HCT116 (cell line): ENCODE measurements around the gene SH2D3C. TPM values are rescaled to one million over a fixed set of nuclear protein-coding genes. Genes with fewer than 3 reads are reported as not detected.

Source experiments
- ATAC-seq: fragments of 200-7000 bp; cut with Tn5 transposase; 2 replicates; pipeline ENCODE4 v1.9.1; 2020; ENCODE audit warnings: mild to moderate bottlenecking, moderate library complexity
- BruUV-seq: library from RNA; stranded (reverse); fragments of 400-500 nt; replicated peaks from 2 replicates; lab custom pipeline; 2021; lab: Mats Ljungman, UMichigan
- CTCF ChIA-PET: fragments of 300-600 bp; sonication (Branson Sonifier 250); formaldehyde crosslinking; loops from one replicate; lab custom pipeline; 2021; ENCODE audit warnings: antibody characterized with exemption; lab: Charles Lee
- POLR2A ChIA-PET: fragments of 300-600, 350-600 bp; sonication (Branson Sonifier 250); formaldehyde crosslinking; loops from one replicate; lab custom pipeline; 2021; ENCODE audit warnings: antibody characterized with exemption; lab: Charles Lee
- RAD21 ChIA-PET, 2 experiments: fragments of 300-600 bp; sonication (Branson Sonifier 250); formaldehyde crosslinking; loops; one replicate each; lab custom pipeline; 2023; ENCODE audit warnings: low total read pairs in 2 of 2; ENCODE audit not compliant: uncharacterized antibody in 2 of 2, unreplicated experiment in 2 of 2, low non-redundant PET in 1 of 2; lab: Charles Lee
- DNase-seq: peaks from one replicate; pipeline ENCODE4 v3.0.0-alpha.2; 2010; ENCODE audit warnings: low read depth, low spot score
- H2AFZ ChIP-seq: fragments of 200-600 bp; shearing (Covaris generic), sonication (generic); 2 replicates; pipeline ENCODE4 v1.6.1; 2017; ENCODE audit warnings: low read depth, mixed run types, mixed read lengths, antibody characterized with exemption, low read length; ENCODE audit not compliant: poor library complexity, severe bottlenecking
- H3K27ac ChIP-seq: 2 replicates; pipeline ENCODE4 v1.5.1; 2012; ENCODE audit warnings: low read depth, low read length
- H3K27me3 ChIP-seq: fragments of 200-600 bp; sonication (generic); 2 replicates; pipeline ENCODE4 v1.6.1; 2016; ENCODE audit warnings: mixed run types, low read length, mixed read lengths; ENCODE audit not compliant: insufficient read depth
- H3K36me3 ChIP-seq, 2 experiments: fragments of 200-500 bp in 1 of 2; fragments of 200-600 bp in 1 of 2; sonication (Bioruptor generic) in 1 of 2; sonication (generic) in 1 of 2; 2 replicates each; pipeline versions ENCODE4 v1.5.1 to v1.6.1; 2014 to 2016; ENCODE audit warnings: low read length in 2 of 2, inconsistent platforms in 1 of 2, mixed read lengths in 1 of 2, mixed run types in 1 of 2; ENCODE audit not compliant: insufficient read depth in 2 of 2, control insufficient read depth in 1 of 2
- H3K4me1 ChIP-seq, 2 experiments: fragments of 200-600 bp in 1 of 2; sonication (generic) in 1 of 2; 2 replicates each; pipeline versions ENCODE4 v1.5.1 to v1.6.1; 2012 to 2017; ENCODE audit warnings: low read length in 2 of 2, inconsistent platforms in 1 of 2, mild to moderate bottlenecking in 1 of 2, mixed read lengths in 1 of 2, mixed run types in 1 of 2, moderate library complexity in 1 of 2; ENCODE audit not compliant: insufficient read depth in 2 of 2, control insufficient read depth in 1 of 2
- H3K4me2 ChIP-seq: fragments of 200-600 bp; sonication (generic); 2 replicates; pipeline ENCODE4 v1.6.1; 2017; ENCODE audit warnings: mixed run types, low read length, mixed read lengths
- H3K4me3 ChIP-seq, 2 experiments: fragments of 200-600 bp in 1 of 2; sonication (generic) in 1 of 2; replicated peaks in 1 of 2; 2 replicates each; pipeline ENCODE4 v1.5.1; 2011 to 2016; ENCODE audit warnings: low read length in 2 of 2, control low read depth in 1 of 2, low read depth in 1 of 2, mild to moderate bottlenecking in 1 of 2, mixed read lengths in 1 of 2, mixed run types in 1 of 2
- H3K79me2 ChIP-seq: fragments of 200-600 bp; sonication (generic); 2 replicates; pipeline ENCODE4 v1.6.1; 2017; ENCODE audit warnings: mild to moderate bottlenecking, mixed run types, low read length, moderate library complexity, mixed read lengths; ENCODE audit not compliant: insufficient read depth
- H3K9ac ChIP-seq: fragments of 200-600 bp; sonication (generic); 2 replicates; pipeline ENCODE4 v1.6.1; 2016; ENCODE audit warnings: low read length, mixed read lengths
- H3K9me2 ChIP-seq: fragments of 200-600 bp; sonication (generic), shearing (Covaris generic); 2 replicates; pipeline ENCODE4 v1.6.1; 2017; ENCODE audit warnings: mixed run types, mild to moderate bottlenecking, moderate library complexity; ENCODE audit not compliant: insufficient read depth
- H3K9me3 ChIP-seq, 2 experiments: fragments of 200-500 bp in 1 of 2; fragments of 200-600 bp in 1 of 2; sonication (Bioruptor generic) in 1 of 2; sonication (generic) in 1 of 2; 2 replicates each; pipeline ENCODE4 v1.6.1; 2014 to 2017; ENCODE audit warnings: low read length in 2 of 2, mixed read lengths in 2 of 2, inconsistent platforms in 1 of 2, low read depth in 1 of 2, mild to moderate bottlenecking in 1 of 2, mixed run types in 1 of 2, moderate library complexity in 1 of 2; ENCODE audit not compliant: control insufficient read depth in 1 of 2, insufficient read depth in 1 of 2
- H4K20me1 ChIP-seq: fragments of 200-600 bp; sonication (generic), shearing (Covaris generic); 2 replicates; pipeline ENCODE4 v1.6.1; 2017; ENCODE audit warnings: mixed run types, mild to moderate bottlenecking, moderate library complexity; ENCODE audit not compliant: insufficient read depth
- ATF3 ChIP-seq: IDR thresholded peaks from 2 replicates; pipeline ENCODE4 v1.6.1; 2012
- CBX3 ChIP-seq: IDR thresholded peaks from 2 replicates; pipeline ENCODE4 v1.6.1; 2012; ENCODE audit warnings: low read depth
- CTCF ChIP-seq, 3 experiments: fragments of 200-600 bp in 1 of 3; sonication (generic) in 1 of 3; IDR thresholded peaks in 2 of 3; conservative IDR thresholded peaks in 1 of 3; 2 replicates each; pipeline ENCODE4 v1.5.1; 2012 to 2017; ENCODE audit warnings: low read depth in 2 of 3, low read length in 2 of 3, antibody characterized with exemption in 1 of 3, borderline replicate concordance in 1 of 3, control low read depth in 1 of 3, mild to moderate bottlenecking in 1 of 3, mixed read lengths in 1 of 3, mixed run types in 1 of 3, moderate library complexity in 1 of 3; ENCODE audit not compliant: insufficient read depth in 1 of 3
- EGR1 ChIP-seq: IDR thresholded peaks from 2 replicates; pipeline ENCODE4 v1.6.1; 2012; ENCODE audit warnings: low read depth
- ELF1 ChIP-seq: IDR thresholded peaks from 2 replicates; pipeline ENCODE4 v1.6.1; 2012; ENCODE audit warnings: low read depth, borderline replicate concordance
- EZH2 ChIP-seq: fragments of 200-600 bp; sonication (generic); IDR thresholded peaks from 2 replicates; pipeline ENCODE4 v1.6.1; 2017; ENCODE audit warnings: antibody characterized with exemption, mixed run types
- EZH2phosphoT487 ChIP-seq: fragments of 200-600 bp; IDR thresholded peaks from 2 replicates; pipeline ENCODE4 v1.6.1; 2018; ENCODE audit warnings: antibody characterized with exemption, borderline replicate concordance
- FOSL1 ChIP-seq: IDR thresholded peaks from 2 replicates; pipeline ENCODE4 v1.6.1; 2012; ENCODE audit warnings: low read depth
- MAX ChIP-seq: IDR thresholded peaks from 2 replicates; pipeline ENCODE4 v1.6.1; 2012
- POLR2A ChIP-seq: IDR thresholded peaks from 2 replicates; pipeline ENCODE4 v1.7.0; 2011; ENCODE audit warnings: borderline replicate concordance; ENCODE audit not compliant: insufficient read depth, insufficient read length; ENCODE audit errors: extremely low read depth
- POLR2AphosphoS5 ChIP-seq: IDR thresholded peaks from 2 replicates; pipeline ENCODE4 v1.6.1; 2011; ENCODE audit warnings: mild to moderate bottlenecking, low read depth, low read length, moderate library complexity
- SP1 ChIP-seq: IDR thresholded peaks from 2 replicates; pipeline ENCODE4 v1.6.1; 2012; ENCODE audit warnings: low read depth
- SRF ChIP-seq: IDR thresholded peaks from 2 replicates; pipeline ENCODE4 v1.6.1; 2012; ENCODE audit warnings: low read depth
- TCF7L2 ChIP-seq: IDR thresholded peaks from 2 replicates; pipeline ENCODE4 v1.7.0; 2011; ENCODE audit warnings: borderline replicate concordance, inconsistent platforms; ENCODE audit not compliant: insufficient read depth, insufficient read length; ENCODE audit errors: extremely low read depth
- YY1 ChIP-seq: IDR thresholded peaks from 2 replicates; pipeline ENCODE4 v1.6.1; 2011; ENCODE audit warnings: low read length, low read depth, moderate library complexity, mild to moderate bottlenecking; ENCODE audit not compliant: insufficient replicate concordance; ENCODE audit errors: extremely low read depth
- ZBTB33 ChIP-seq: IDR thresholded peaks from 2 replicates; pipeline ENCODE4 v1.6.1; 2011; ENCODE audit warnings: mild to moderate bottlenecking, low read length, moderate library complexity; ENCODE audit not compliant: insufficient replicate concordance; ENCODE audit errors: extremely low read depth
- ZFX ChIP-seq: fragments of 450-650 bp; IDR thresholded peaks from 2 replicates; pipeline ENCODE4 v1.6.1; 2017
- ZNF274 ChIP-seq: fragments of 200-500 bp; sonication (Bioruptor generic); IDR thresholded peaks from 2 replicates; pipeline ENCODE4 v1.6.1; 2014; ENCODE audit warnings: mild to moderate bottlenecking, low read depth, low read length, inconsistent platforms
- intact Hi-C: fragments of 100-400 bp; cut with micrococcal nuclease; formaldehyde crosslinking; loops from 2 replicates; pipeline ENCODE4 v1.10.0; 2022
- total RNA-seq: library from RNA; stranded (reverse); gene quantifications from one replicate; pipeline ENCODE4 v1.2.1, GENCODE V29; 2021; ENCODE audit not compliant: unreplicated experiment

Gene SH2D3C
- total RNA-seq, 1 experiment from 2014 or later: 1.3 TPM

- Histone ChIP-seq H2AFZ (no peak overlapping the region), H3K36me3 (no peaks in the 10 kb centered on the region), H3K27ac (no peak overlapping the region), H4K20me1 (no peaks in the 10 kb centered on the region), H3K4me2 (no peak overlapping the region), H3K27me3 (no peaks in the 10 kb centered on the region), H3K79me2 (no peaks in the 10 kb centered on the region), H3K4me3 (no peak overlapping the region), H3K9ac (no peak overlapping the region), H3K4me1 (peaks cover 26 to 51% of the 10 kb centered on the region in 2 experiments), H3K9me2 (no peaks in the 10 kb centered on the region), H3K9me3 (no peaks in the 10 kb centered on the region)
- intact Hi-C loops: no loop called here
- ATAC-seq (no peak), DNase-seq (no peak)
- ChIA-PET POLR2A (no interaction called here), RAD21 (no interaction called here), CTCF (interaction anchor here (0.5 kb wide), 1 partner anchor 240 kb away, joined by 3 read pairs; no protein-coding TSS in a partner anchor)
- TF ChIP-seq EZH2phosphoT487 (no peak), ZBTB33 (no peak), MAX (no peak), YY1 (no peak), ZNF274 (no peak), POLR2AphosphoS5 (no peak), CTCF (IDR thresholded peaks at IDR 0.05 in 2 of 3, conservative IDR thresholded peaks at IDR 0.05 in 1 of 3; ENCODE audit: borderline replicate concordance in 1 of 3, insufficient read depth in 1 of 3, low read depth in 2 of 3, low read length in 2 of 3) (no peak), EGR1 (no peak), EZH2 (no peak), FOSL1 (no peak), TCF7L2 (no peak), POLR2A (no peak), ATF3 (no peak), SRF (no peak), ELF1 (no peak), ZFX (no peak), SP1 (no peak), CBX3 (no peak)
- no TSS peak for BruUV-seq
These were observed 75.0 kb downstream of the SH2D3C start for GRCh38 chr9:127703289-127703946.
